CD4-positive, CD25-positive, alpha-beta regulatory T cell (primary cell): ENCODE data around the gene GLIPR1L2. TPM values are rescaled to one million over a fixed set of nuclear protein-coding genes. Genes with fewer than 3 reads are reported as not detected.
A peak's percentile ranks its signal among the peaks of the same experiment; 100 is the strongest.
"Not testable (repeated sequence)": the region's sequence is repeated elsewhere in the genome, so short reads cannot be mapped to it uniquely, and the experiment has no call there.

Source experiments
- ATAC-seq, 2 donors: fragments of 150-1000 bp; cut with Tn5 transposase; one replicate each; pipeline ENCODE4 v1.10.0; 2021; ENCODE audit warnings: low read depth in 2 of 2, moderate number of reproducible peaks in 2 of 2, moderate library complexity in 1 of 2
- DNase-seq, 3 donors: peaks; one replicate each; pipeline versions ENCODE4 v3.0.0 to v3.0.0-alpha.2; 2012 to 2022; ENCODE audit warnings: mixed read lengths in 1 of 3
- H3K27ac ChIP-seq: one replicate; pipeline ENCODE4 v1.7.0; 2013; ENCODE audit warnings: mild to moderate bottlenecking, low read length; ENCODE audit not compliant: insufficient read depth, poor library complexity, severe bottlenecking
- H3K27me3 ChIP-seq: one replicate; pipeline ENCODE4 v1.7.0; 2013; ENCODE audit warnings: low read length; ENCODE audit not compliant: control insufficient read depth, insufficient read depth
- H3K36me3 ChIP-seq: one replicate; pipeline ENCODE4 v1.7.0; 2013; ENCODE audit warnings: mild to moderate bottlenecking, low read length, moderate library complexity; ENCODE audit not compliant: control insufficient read depth, insufficient read depth
- H3K4me1 ChIP-seq: 2 replicates; pipeline ENCODE4 v1.7.0; 2013; ENCODE audit warnings: mild to moderate bottlenecking, low read length; ENCODE audit not compliant: insufficient read depth, control insufficient read depth, poor library complexity, severe bottlenecking
- H3K4me3 ChIP-seq: one replicate; pipeline ENCODE4 v1.7.0; 2013; ENCODE audit warnings: low read depth, mild to moderate bottlenecking, low read length, moderate library complexity
- H3K9me3 ChIP-seq, 2 experiments: 1 replicate in 1 of 2; 2 replicates in 1 of 2; pipeline ENCODE4 v1.7.0; 2013; ENCODE audit warnings: low read length in 2 of 2, mild to moderate bottlenecking in 1 of 2, moderate library complexity in 1 of 2; ENCODE audit not compliant: control insufficient read depth in 2 of 2
- H3K27ac Mint-ChIP-seq, 3 donors: one replicate each; pipeline ENCODE4 v1.8.0; 2020 to 2022; ENCODE audit warnings: mild to moderate bottlenecking in 3 of 3, mixed read lengths in 3 of 3, moderate library complexity in 2 of 3
- H3K27me3 Mint-ChIP-seq: one replicate; pipeline ENCODE4 v1.8.0; 2022; ENCODE audit warnings: mild to moderate bottlenecking, mixed read lengths
- H3K36me3 Mint-ChIP-seq: one replicate; pipeline ENCODE4 v1.8.0; 2020; ENCODE audit warnings: mixed read lengths
- H3K4me1 Mint-ChIP-seq, 4 donors: one replicate each; pipeline ENCODE4 v1.8.0; 2020 to 2022; ENCODE audit warnings: mixed read lengths in 4 of 4, mild to moderate bottlenecking in 1 of 4
- H3K4me3 Mint-ChIP-seq, 4 donors: one replicate each; pipeline ENCODE4 v1.8.0; 2020 to 2022; ENCODE audit warnings: mild to moderate bottlenecking in 4 of 4, mixed read lengths in 4 of 4, moderate library complexity in 3 of 4
- H3K9me3 Mint-ChIP-seq, 7 donors: one replicate each; pipeline ENCODE4 v1.8.0; 2020 to 2022; ENCODE audit warnings: mixed read lengths in 7 of 7, mild to moderate bottlenecking in 3 of 7, moderate library complexity in 2 of 7
- polyA plus RNA-seq, 4 donors: library from polyadenylated mRNA; unstranded; fragments of 300-500 nt; fragmentation: Illumina TruSeq; gene quantifications; one replicate each; pipeline ENCODE4 v1.2.3, GENCODE V29; 2021
- total RNA-seq: library from RNA; stranded (reverse); gene quantifications from one replicate; pipeline ENCODE4 v1.2.3, GENCODE V29; 2022

The GLIPR1L2 gene
- total and polyA plus RNA-seq, 5 donors from 2014 or later, result 0.27 to 2.2 (median 1.1) TPM; not detected in 1

DNA sequence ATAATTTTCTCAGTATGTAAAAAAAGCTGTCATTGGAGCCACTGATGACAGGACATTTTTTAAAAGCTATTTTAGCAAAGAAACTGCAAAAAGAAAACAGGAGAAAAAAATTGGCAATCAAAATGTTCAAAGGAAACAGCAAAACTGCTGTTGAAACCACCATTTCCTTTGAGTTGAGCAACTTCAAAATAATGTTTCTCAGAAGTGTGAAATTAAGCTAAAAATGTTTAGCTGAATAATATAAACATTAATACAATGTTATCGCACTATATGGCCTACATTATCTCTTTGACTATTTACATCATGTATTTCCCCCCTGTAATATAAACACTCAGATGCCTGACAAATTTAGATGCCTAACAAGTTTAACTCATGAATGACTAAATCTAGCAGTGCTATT, 66.3 kb downstream of the GLIPR1L2 start:
- Histone ChIP-seq H3K27ac (no peak overlapping the region), H3K4me3 (peak overlapping the region; percentile 54)

DNA sequence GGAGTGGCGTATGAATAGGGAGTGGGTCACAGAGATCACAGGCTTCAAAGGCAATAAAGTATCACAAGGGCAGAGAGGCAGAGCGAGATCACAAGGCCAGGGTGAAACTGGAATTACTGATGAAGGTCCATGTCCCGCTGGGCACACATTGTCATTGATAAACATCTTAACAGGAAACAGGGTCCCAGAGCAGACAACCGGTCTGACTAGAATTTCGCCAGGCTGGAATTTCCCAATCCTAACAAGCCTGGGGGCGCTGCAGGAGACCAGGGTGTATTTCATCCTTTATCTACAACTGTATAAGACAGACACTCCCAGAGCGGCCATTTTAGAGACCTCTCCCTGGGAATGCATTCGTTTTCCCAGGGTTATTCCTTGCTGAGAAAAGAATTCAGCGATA, 67.0 kb downstream of the GLIPR1L2 start:
- H3K9me3 Mint-ChIP-seq, H3K9me3 ChIP-seq, DNase-seq, H3K27ac ChIP-seq, H3K4me3 ChIP-seq, ATAC-seq, H3K36me3 ChIP-seq, H3K27me3 Mint-ChIP-seq, H3K27me3 ChIP-seq, H3K36me3 Mint-ChIP-seq: not testable (repeated sequence)
- Mint-ChIP-seq H3K4me3 (peak overlapping the region; percentile 5 to 34 (median 23)), H3K27ac (peak overlapping the region in 1 of 3 donors; percentile 76), H3K4me1 (peaks cover 14 to 35% (median 30%) of the 10 kb centered on the region in 4 donors)
- H3K4me1 ChIP-seq, result peaks cover 31% of the 10 kb centered on the region

More for the DNA sequence above, 66.3 kb downstream of the GLIPR1L2 start:
- H3K27me3 ChIP-seq, result no peaks in the 10 kb centered on the region
- peaks cover 31% of the 10 kb centered on the region for H3K4me1 ChIP-seq
- no peaks in the 10 kb centered on the region for H3K9me3 ChIP-seq
- ATAC-seq (peak in 1 of 2 donors; percentile 39), DNase-seq (peak in 2 of 3 donors; percentile 30 to 47)
- H3K36me3 ChIP-seq, result no peaks in the 10 kb centered on the region
- peaks cover 9% of the 10 kb centered on the region for H3K27me3 Mint-ChIP-seq
- peak overlapping the region in 3 of 4 donors; percentile 5 to 31 (median 15) for H3K4me3 Mint-ChIP-seq
- no peaks in the 10 kb centered on the region for H3K36me3 Mint-ChIP-seq
- H3K4me1 Mint-ChIP-seq, result peaks cover 14 to 35% (median 29%) of the 10 kb centered on the region in 4 donors
- peak overlapping the region in 1 of 3 donors; percentile 76 for H3K27ac Mint-ChIP-seq
- H3K9me3 Mint-ChIP-seq, result peaks cover 0 to 4% (median 1%) of the 10 kb centered on the region in 7 donors

DNA sequence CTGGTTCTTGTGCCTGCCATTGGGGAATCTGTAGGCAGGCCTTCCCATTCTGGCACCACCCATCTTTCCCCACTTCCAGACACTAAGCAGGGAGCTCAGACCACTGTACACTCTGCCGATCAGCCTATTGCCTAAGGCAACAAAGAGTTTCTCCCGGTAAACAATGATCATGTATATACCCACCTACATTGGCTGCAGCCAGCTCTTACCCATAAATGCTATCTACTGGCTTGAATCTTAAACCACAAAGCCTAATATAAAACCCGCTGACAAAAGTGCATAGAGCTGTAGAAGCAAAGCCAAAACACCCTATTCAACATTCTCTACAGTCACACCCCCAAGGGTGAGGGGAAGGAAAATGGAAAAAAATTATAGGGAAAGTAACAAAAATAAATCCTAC, 68.9 kb downstream of the GLIPR1L2 start:
- Mint-ChIP-seq H3K27ac (peak overlapping the region in 1 of 3 donors; percentile 39), H3K4me1 (peaks cover 14 to 35% (median 30%) of the 10 kb centered on the region in 4 donors), H3K27me3 (peaks cover 9% of the 10 kb centered on the region), H3K9me3 (peaks cover 0 to 7% (median 1%) of the 10 kb centered on the region in 7 donors), H3K36me3 (no peaks in the 10 kb centered on the region), H3K4me3 (peak overlapping the region in 2 of 4 donors; percentile 11 to 24)
- Histone ChIP-seq H3K27ac (no peak overlapping the region), H3K4me3 (no peak overlapping the region), H3K36me3 (no peaks in the 10 kb centered on the region), H3K27me3 (no peaks in the 10 kb centered on the region), H3K4me1 (peaks cover 31% of the 10 kb centered on the region), H3K9me3 (peaks cover 0 to 8% of the 10 kb centered on the region in 2 experiments)
- DNase-seq, result no peak
- no peak for ATAC-seq

DNA sequence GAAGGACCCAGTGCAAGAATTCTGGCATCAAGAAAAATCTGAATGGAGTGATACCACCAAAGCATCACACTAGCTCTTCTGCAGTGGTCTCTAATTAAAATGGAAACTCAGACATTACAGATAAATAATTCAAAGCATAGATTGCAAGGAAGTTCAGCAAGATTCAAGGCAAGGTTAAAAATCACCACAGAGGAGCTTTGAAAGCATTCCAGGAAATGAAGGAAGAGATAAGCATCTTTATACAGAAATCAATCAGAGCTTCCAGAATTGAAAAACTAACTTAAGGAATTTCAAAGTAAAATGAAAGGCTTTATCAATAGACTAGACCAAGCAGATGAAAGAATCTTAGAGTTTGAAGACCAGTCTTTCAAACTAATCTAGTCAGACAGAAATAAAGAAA, 69.3 kb downstream of the GLIPR1L2 start:
- Histone ChIP-seq H3K4me1 (peaks cover 31% of the 10 kb centered on the region), H3K4me3 (no peak overlapping the region), H3K9me3 (peaks cover 0 to 9% of the 10 kb centered on the region in 2 experiments), H3K36me3 (no peaks in the 10 kb centered on the region), H3K27me3 (no peaks in the 10 kb centered on the region), H3K27ac (no peak overlapping the region)
- peaks cover 6% of the 10 kb centered on the region for H3K27me3 Mint-ChIP-seq
- H3K4me3 Mint-ChIP-seq, result no peak overlapping the region
- peaks cover 14 to 35% (median 28%) of the 10 kb centered on the region in 4 donors for H3K4me1 Mint-ChIP-seq
- H3K27ac Mint-ChIP-seq, result peak overlapping the region in 1 of 3 donors; percentile 40
- DNase-seq (no peak), ATAC-seq (no peak)
- H3K9me3 Mint-ChIP-seq, result peaks cover 0 to 7% (median 1%) of the 10 kb centered on the region in 7 donors
- no peaks in the 10 kb centered on the region for H3K36me3 Mint-ChIP-seq

- no peak overlapping the region for H3K4me3 ChIP-seq
- Mint-ChIP-seq H3K27me3 (peaks cover 10% of the 10 kb centered on the region), H3K9me3 (no peaks in the 10 kb centered on the region), H3K4me3 (no peak overlapping the region), H3K36me3 (no peaks in the 10 kb centered on the region), H3K27ac (no peak overlapping the region), H3K4me1 (peaks cover 0 to 2% (median 0%) of the 10 kb centered on the region in 4 donors)
- DNase-seq (no peak), ATAC-seq (no peak)
- no peak overlapping the region for H3K27ac ChIP-seq
- H3K4me1 ChIP-seq, result no peaks in the 10 kb centered on the region
- H3K9me3 ChIP-seq, result no peaks in the 10 kb centered on the region
- H3K27me3 ChIP-seq, result peaks cover 3% of the 10 kb centered on the region
- no peaks in the 10 kb centered on the region for H3K36me3 ChIP-seq
Measured at GRCh38 chr12:75471902-75472890, 81.3 kb downstream of the GLIPR1L2 start.

GRCh38 chr12:75474116-75474515, 83.2 kb downstream of the GLIPR1L2 start:
- peaks cover 10% of the 10 kb centered on the region for H3K27me3 Mint-ChIP-seq
- Histone ChIP-seq H3K27me3 (peaks cover 3% of the 10 kb centered on the region), H3K4me3 (no peak overlapping the region), H3K9me3 (no peaks in the 10 kb centered on the region), H3K36me3 (no peaks in the 10 kb centered on the region), H3K27ac (no peak overlapping the region), H3K4me1 (peaks cover 11% of the 10 kb centered on the region)
- ATAC-seq (no peak), DNase-seq (no peak)
- peaks cover 9 to 22% (median 10%) of the 10 kb centered on the region in 4 donors for H3K4me1 Mint-ChIP-seq
- H3K9me3 Mint-ChIP-seq, result no peaks in the 10 kb centered on the region
- H3K36me3 Mint-ChIP-seq, result no peaks in the 10 kb centered on the region
- no peak overlapping the region for H3K27ac Mint-ChIP-seq
- no peak overlapping the region for H3K4me3 Mint-ChIP-seq

DNA sequence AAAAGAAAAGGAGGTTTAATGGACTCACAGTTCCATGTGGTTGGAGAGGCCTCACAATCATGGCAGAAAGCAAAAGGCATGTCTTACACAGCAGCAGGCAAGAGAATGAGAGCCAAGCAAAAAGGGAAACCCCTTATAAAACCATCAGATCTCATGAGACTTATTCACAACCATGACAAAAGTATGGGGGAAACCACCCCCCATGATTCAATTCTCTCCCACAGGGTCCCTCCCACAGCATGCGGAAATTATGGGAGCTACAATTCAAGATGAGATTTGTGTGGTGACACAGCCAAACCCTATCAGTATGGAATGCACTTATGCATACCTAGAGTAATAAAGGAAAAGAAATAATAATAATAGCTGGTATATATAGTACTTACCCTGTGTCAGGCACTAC, 85.2 kb downstream of the GLIPR1L2 start:
- H3K4me3 ChIP-seq, result no peak overlapping the region
- Mint-ChIP-seq H3K9me3 (no peaks in the 10 kb centered on the region), H3K4me3 (no peak overlapping the region), H3K4me1 (peaks cover 20 to 39% (median 25%) of the 10 kb centered on the region in 4 donors), H3K36me3 (no peaks in the 10 kb centered on the region), H3K27me3 (peaks cover 8% of the 10 kb centered on the region), H3K27ac (no peak overlapping the region)
- H3K36me3 ChIP-seq, result no peaks in the 10 kb centered on the region
- no peaks in the 10 kb centered on the region for H3K9me3 ChIP-seq
- no peak for ATAC-seq
- H3K4me1 ChIP-seq, result peaks cover 19% of the 10 kb centered on the region
- peaks cover 2% of the 10 kb centered on the region for H3K27me3 ChIP-seq
- H3K27ac ChIP-seq, result no peak overlapping the region
- DNase-seq, result no peak
